ENCODE data around the gene ASPM. TPM values are rescaled to one million over a fixed set of nuclear protein-coding genes. Genes with fewer than 3 reads are reported as not detected.
"Not testable (repeated sequence)": the region's sequence is repeated elsewhere in the genome, so short reads cannot be mapped to it uniquely, and the experiment has no call there.

ASPM gene
- polyA plus RNA-seq, 3 donors = 0.01 to 0.08 (median 0.05) TPM

- H3K27me3 Mint-ChIP-seq (ENCODE audit: low read depth in 3 of 3) = peaks cover 0 to 2% (median 2%) of the 10 kb centered on the region in 3 donors
- H3K27ac Mint-ChIP-seq = no peak overlapping the region
Measured at GRCh38 chr1:197041486-197042353, 104.7 kb downstream of the ASPM start.

GRCh38 chr1:197036861-197037260, 109.6 kb downstream of the ASPM start:
- H3K4me3 ChIP-seq (replicated peaks in 1 of 3; ENCODE audit: low read depth in 2 of 3, low read length in 3 of 3) = no peak overlapping the region
- H3K79me2 ChIP-seq (ENCODE audit: insufficient read depth, low read length) = no peaks in the 10 kb centered on the region
- no peak overlapping the region for H2AFZ ChIP-seq (ENCODE audit: insufficient read depth, low read depth, low read length, poor library complexity, severe bottlenecking)
- H3K27ac Mint-ChIP-seq = no peak overlapping the region
- H3K9me3 ChIP-seq (replicated peaks in 1 of 2; ENCODE audit: control insufficient read depth in 1 of 2, insufficient read depth in 1 of 2, low read length in 2 of 2) = no peaks in the 10 kb centered on the region
- peaks cover 0 to 3% (median 0%) of the 10 kb centered on the region in 7 donors for H3K9me3 Mint-ChIP-seq
- H3K4me2 ChIP-seq (replicated peaks; ENCODE audit: extremely low read depth, low read length, poor library complexity, severe bottlenecking) = no peak overlapping the region
- WGBS (ENCODE audit: insufficient coverage) = 100% methylated on average over 2 of the region's 3 CpGs
- DNase-seq = no peak
- H3K4me1 Mint-ChIP-seq = no peaks in the 10 kb centered on the region
- H3K27ac ChIP-seq (ENCODE audit: low read depth in 1 of 2, low read length in 2 of 2) = no peak overlapping the region
- H3K27me3 ChIP-seq (ENCODE audit: control insufficient read depth in 2 of 2, insufficient read depth in 2 of 2, low read length in 2 of 2) = no peaks in the 10 kb centered on the region
- no peaks in the 10 kb centered on the region for H4K20me1 ChIP-seq (ENCODE audit: insufficient read depth, low read length)
- no peak for TF ChIP-seq CTCF (IDR thresholded peaks at IDR 0.05)
- H3K36me3 Mint-ChIP-seq = no peaks in the 10 kb centered on the region
- intact Hi-C loops (cut with micrococcal nuclease) = no loop called here
- no peak overlapping the region for H3K9ac ChIP-seq (ENCODE audit: insufficient read depth, low read length, poor library complexity, severe bottlenecking)
- peaks cover 0 to 3% (median 2%) of the 10 kb centered on the region in 3 donors for H3K27me3 Mint-ChIP-seq (ENCODE audit: low read depth in 3 of 3)
- no peak overlapping the region for H3K4me3 Mint-ChIP-seq
- H3K36me3 ChIP-seq (replicated peaks in 1 of 2; ENCODE audit: control insufficient read depth in 1 of 2, insufficient read depth in 2 of 2, low read length in 2 of 2) = no peaks in the 10 kb centered on the region
- no peaks in the 10 kb centered on the region for H3K4me1 ChIP-seq (ENCODE audit: control insufficient read depth in 1 of 2, insufficient read depth in 2 of 2, low read length in 2 of 2)

More at GRCh38 chr1:197041486-197042353, 104.7 kb downstream of the ASPM start:
- 67% methylated on average over 2 of the region's 7 CpGs for WGBS (ENCODE audit: insufficient coverage)
- no peaks in the 10 kb centered on the region for H3K79me2 ChIP-seq (ENCODE audit: insufficient read depth, low read length)
- no peak for TF ChIP-seq CTCF (IDR thresholded peaks at IDR 0.05)
- H3K4me3 ChIP-seq (replicated peaks in 1 of 3; ENCODE audit: low read depth in 2 of 3, low read length in 3 of 3) = no peak overlapping the region
- no peaks in the 10 kb centered on the region for H3K9me3 ChIP-seq (replicated peaks in 1 of 2; ENCODE audit: control insufficient read depth in 1 of 2, insufficient read depth in 1 of 2, low read length in 2 of 2)
- Mint-ChIP-seq H3K4me1 (no peaks in the 10 kb centered on the region), H3K9me3 (peaks cover 0 to 4% (median 2%) of the 10 kb centered on the region in 7 donors), H3K4me3 (no peak overlapping the region), H3K36me3 (no peaks in the 10 kb centered on the region)
- H2AFZ ChIP-seq (ENCODE audit: insufficient read depth, low read depth, low read length, poor library complexity, severe bottlenecking) = no peak overlapping the region
- no peak overlapping the region for H3K4me2 ChIP-seq (replicated peaks; ENCODE audit: extremely low read depth, low read length, poor library complexity, severe bottlenecking)
- no peaks in the 10 kb centered on the region for H3K36me3 ChIP-seq (replicated peaks in 1 of 2; ENCODE audit: control insufficient read depth in 1 of 2, insufficient read depth in 2 of 2, low read length in 2 of 2)
- no peak overlapping the region for H3K9ac ChIP-seq (ENCODE audit: insufficient read depth, low read length, poor library complexity, severe bottlenecking)
- no peak overlapping the region for H3K27ac ChIP-seq (ENCODE audit: low read depth in 1 of 2, low read length in 2 of 2)
- no peaks in the 10 kb centered on the region for H3K4me1 ChIP-seq (ENCODE audit: control insufficient read depth in 1 of 2, insufficient read depth in 2 of 2, low read length in 2 of 2)
- no peaks in the 10 kb centered on the region for H4K20me1 ChIP-seq (ENCODE audit: insufficient read depth, low read length)
- intact Hi-C loops (cut with micrococcal nuclease) = no loop called here
- no peak for DNase-seq
- no peaks in the 10 kb centered on the region for H3K27me3 ChIP-seq (ENCODE audit: control insufficient read depth in 2 of 2, insufficient read depth in 2 of 2, low read length in 2 of 2)

GRCh38 chr1:197034631-197035339, 111.7 kb downstream of the ASPM start:
- H3K4me1 ChIP-seq (ENCODE audit: control insufficient read depth in 1 of 2, insufficient read depth in 2 of 2, low read length in 2 of 2); H3K9ac ChIP-seq (ENCODE audit: insufficient read depth, low read length, poor library complexity, severe bottlenecking); H3K36me3 Mint-ChIP-seq; H3K9me3 ChIP-seq (replicated peaks in 1 of 2; ENCODE audit: control insufficient read depth in 1 of 2, insufficient read depth in 1 of 2, low read length in 2 of 2); DNase-seq; H3K27me3 ChIP-seq (ENCODE audit: control insufficient read depth in 2 of 2, insufficient read depth in 2 of 2, low read length in 2 of 2); H3K4me3 Mint-ChIP-seq; H3K4me3 ChIP-seq (replicated peaks in 1 of 3; ENCODE audit: low read depth in 2 of 3, low read length in 3 of 3); H3K4me2 ChIP-seq (replicated peaks; ENCODE audit: extremely low read depth, low read length, poor library complexity, severe bottlenecking); H3K27ac Mint-ChIP-seq; H4K20me1 ChIP-seq (ENCODE audit: insufficient read depth, low read length); H3K9me3 Mint-ChIP-seq; intact Hi-C loops (cut with micrococcal nuclease); H3K27me3 Mint-ChIP-seq (ENCODE audit: low read depth in 3 of 3); H3K36me3 ChIP-seq (replicated peaks in 1 of 2; ENCODE audit: control insufficient read depth in 1 of 2, insufficient read depth in 2 of 2, low read length in 2 of 2); H2AFZ ChIP-seq (ENCODE audit: insufficient read depth, low read depth, low read length, poor library complexity, severe bottlenecking); H3K79me2 ChIP-seq (ENCODE audit: insufficient read depth, low read length); H3K4me1 Mint-ChIP-seq; H3K27ac ChIP-seq (ENCODE audit: low read depth in 1 of 2, low read length in 2 of 2): not testable (repeated sequence)
- WGBS (ENCODE audit: insufficient coverage) = 97% methylated on average over 3 of the region's 6 CpGs
